Breast epithelium (tissue), 3 donors: ENCODE measurements around the gene PYGB.

Experiments used
- CTCF ChIP-seq, 3 donors: fragments of 450-650 bp; IDR thresholded peaks; one replicate each; pipeline ENCODE4 v1.5.1; 2016 to 2017; ENCODE audit warnings: antibody characterized with exemption in 3 of 3, mild to moderate bottlenecking in 3 of 3, moderate library complexity in 3 of 3
- POLR2A ChIP-seq: fragments of 450-650 bp; IDR thresholded peaks from one replicate; pipeline ENCODE4 v1.6.1; 2016; ENCODE audit warnings: antibody characterized with exemption, mild to moderate bottlenecking, moderate library complexity
- POLR2AphosphoS5 ChIP-seq, 3 donors: sonication (generic); formaldehyde crosslinking; IDR thresholded peaks; one replicate each; pipeline ENCODE4 v1.6.1; 2017; ENCODE audit warnings: antibody characterized with exemption in 3 of 3

GRCh38 chr20:25341716-25342680, 94.1 kb downstream of the PYGB start:
- TF ChIP-seq CTCF (IDR thresholded peaks at IDR 0.05) (no peak), POLR2A (no peak), POLR2AphosphoS5 (IDR thresholded peaks at IDR 0.05) (no peak)
